MM.1S (cell line): ENCODE measurements around the gene ZC3H12A.
"Not testable (repeated sequence)": the region's sequence is repeated elsewhere in the genome, so short reads cannot be mapped to it uniquely, and the experiment has no call there.

Source experiments
- CTCF ChIP-seq: fragments of 300-600 bp; sonication (generic); IDR thresholded peaks from 2 replicates; pipeline ENCODE4 v1.5.1; 2016; ENCODE audit warnings: antibody characterized with exemption, low read length, mixed read lengths
- EZH2phosphoT487 ChIP-seq: fragments of 300-600 bp; sonication (generic); IDR thresholded peaks from 2 replicates; pipeline ENCODE4 v1.6.1; 2018; ENCODE audit warnings: antibody characterized with exemption, low read length

GRCh38 chr1:37518929-37519328 is 44.5 kb downstream of the ZC3H12A start:
- TF ChIP-seq CTCF, EZH2phosphoT487: not testable (repeated sequence)
